Measurements from ENCODE around the gene KIF1A. TPM values are rescaled to one million over a fixed set of nuclear protein-coding genes. Genes with fewer than 3 reads are reported as not detected.
"Not testable (repeated sequence)": the region's sequence is repeated elsewhere in the genome, so short reads cannot be mapped to it uniquely, and the experiment has no call there.

The KIF1A gene
- total RNA-seq, 1 donor from 2014 or later, result under 0.01 TPM

DNA sequence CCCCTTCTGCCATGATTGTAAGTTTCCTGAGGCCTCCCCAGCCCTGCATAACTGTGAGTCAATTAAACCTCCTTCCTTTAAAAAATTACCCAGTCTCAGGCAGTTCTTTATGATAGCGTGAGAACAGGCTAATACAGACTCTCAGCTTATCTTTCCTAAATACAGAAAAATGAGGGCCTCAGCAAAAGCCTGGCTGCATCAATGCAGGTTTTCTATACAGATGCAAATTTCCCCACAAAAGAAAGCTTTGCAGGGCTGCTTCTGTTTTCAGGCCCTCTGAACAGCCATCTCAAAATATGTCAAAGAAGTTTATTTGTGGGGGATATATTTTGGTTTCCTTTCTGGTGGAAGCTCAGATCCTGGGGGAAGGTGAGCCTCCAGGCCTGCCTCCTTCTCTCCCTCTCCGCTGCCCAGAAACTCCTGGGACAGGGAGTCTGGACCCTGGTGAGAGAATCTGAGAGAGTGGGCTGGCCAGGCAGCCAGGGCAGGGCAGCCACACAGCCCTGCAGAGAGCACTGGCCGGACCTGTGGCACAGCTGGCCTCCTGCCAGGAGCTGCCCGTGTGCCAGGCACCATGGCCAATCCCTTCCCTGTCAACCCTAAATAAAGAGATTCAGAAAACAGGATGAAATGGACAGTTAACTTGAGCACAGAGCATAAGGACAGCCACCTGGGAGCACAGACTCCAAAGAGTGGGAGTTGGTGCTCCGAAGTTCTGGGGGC lies 27.0 kb upstream of the KIF1A start:
- no peak for DNase-seq (ENCODE audit: low read depth in 2 of 2)

DNA sequence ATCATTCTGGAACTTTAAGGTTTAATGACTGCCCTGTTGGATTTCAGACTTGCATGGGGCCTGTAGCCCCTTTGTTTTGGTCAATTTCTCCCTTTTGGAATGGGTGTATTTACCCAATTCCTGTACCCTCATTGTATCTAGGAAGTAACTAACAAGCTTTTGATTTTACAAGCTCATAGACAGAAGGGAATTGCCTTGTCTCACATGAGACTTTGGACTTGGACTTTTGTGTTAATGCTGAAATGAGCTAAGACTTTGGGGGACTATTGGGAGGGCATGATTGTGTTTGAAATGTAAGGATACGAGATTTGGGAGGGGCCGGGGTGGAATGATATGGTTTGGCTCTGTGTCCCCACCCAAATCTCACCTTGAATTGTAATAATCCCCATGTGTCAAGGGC lies 26.3 kb upstream of the KIF1A start:
- DNase-seq (ENCODE audit: low read depth in 2 of 2), result not testable (repeated sequence)

DNA sequence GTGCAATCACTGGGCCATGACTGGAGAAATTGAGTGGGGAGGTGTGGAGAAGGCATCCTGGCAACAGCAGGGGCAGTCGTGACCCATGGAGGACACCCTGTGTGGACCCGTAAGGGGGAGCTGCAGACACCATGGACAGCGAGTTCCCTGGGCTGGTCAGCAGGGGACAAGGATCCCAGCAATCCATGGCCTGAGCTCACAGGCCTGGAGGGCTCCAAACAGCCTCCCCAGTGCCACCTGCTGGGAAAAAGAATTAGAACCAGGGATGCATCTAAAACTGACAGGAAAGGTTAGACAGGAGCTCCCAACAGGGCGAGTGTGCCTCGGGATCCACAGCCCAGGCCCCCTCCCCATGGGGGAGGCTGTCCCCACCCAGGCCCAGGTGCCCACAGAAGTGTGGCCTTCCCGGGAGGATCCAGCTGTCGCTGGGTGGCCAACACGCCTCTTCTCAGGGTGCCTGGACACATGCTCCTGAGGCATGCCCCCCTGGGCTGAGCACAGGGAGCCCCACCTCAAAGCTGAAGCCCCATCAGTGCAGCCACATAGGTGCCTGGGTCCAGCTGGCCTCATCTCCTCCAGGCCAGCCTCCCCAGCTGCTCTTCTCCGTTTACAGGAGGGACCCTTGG lies 20.5 kb upstream of the KIF1A start:
- DNase-seq (ENCODE audit: low read depth in 2 of 2), result peak; percentile 75 to 78

DNA sequence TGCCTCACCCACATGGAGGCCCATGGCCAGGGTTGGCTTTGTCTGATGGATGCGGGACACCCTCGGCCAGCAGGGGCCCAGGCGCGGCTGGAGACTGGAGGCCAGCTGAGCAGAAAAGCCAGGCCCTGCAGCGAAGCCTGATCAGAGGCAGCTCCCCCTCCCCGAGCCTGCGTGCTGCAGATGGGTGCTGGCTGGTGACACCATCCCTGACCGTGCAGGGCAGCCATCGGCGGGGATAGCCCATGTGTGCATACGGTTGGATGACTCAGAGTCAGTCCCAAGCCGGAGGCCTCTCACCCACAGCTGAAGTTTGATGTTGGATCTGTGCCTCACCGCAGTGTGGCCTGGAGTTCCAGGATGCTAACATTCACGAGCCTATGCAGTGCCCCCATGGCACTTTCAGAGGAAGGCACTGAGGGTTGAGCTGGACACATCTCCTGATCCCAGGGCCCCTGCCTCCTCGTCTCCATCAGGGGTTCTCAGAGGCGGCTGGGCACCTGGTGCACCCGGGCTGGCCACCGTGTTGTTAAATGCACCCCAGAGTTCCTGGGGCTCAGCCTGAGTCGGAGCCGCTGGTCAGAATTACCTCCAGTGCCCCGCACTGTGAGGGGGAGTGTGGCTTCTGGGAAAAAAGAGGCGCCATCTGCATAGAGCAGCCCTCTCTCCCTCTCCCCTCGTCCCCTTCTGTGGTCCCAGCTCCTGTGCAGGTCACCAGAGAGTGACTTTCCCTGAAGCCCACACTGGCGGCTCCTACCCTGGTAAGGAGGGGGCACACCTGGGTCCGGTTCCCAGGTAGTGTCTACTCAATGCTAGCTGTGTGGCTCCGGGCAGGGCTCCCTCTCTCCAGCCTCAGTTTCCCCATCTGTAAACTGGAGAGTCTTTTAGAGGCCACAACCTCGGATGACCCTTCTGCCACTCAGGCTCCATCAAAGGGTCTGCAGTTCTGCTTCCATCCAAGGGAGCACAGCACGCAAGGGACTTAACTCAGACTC lies 19.4 kb upstream of the KIF1A start:
- no peak for DNase-seq (ENCODE audit: low read depth in 2 of 2)

DNA sequence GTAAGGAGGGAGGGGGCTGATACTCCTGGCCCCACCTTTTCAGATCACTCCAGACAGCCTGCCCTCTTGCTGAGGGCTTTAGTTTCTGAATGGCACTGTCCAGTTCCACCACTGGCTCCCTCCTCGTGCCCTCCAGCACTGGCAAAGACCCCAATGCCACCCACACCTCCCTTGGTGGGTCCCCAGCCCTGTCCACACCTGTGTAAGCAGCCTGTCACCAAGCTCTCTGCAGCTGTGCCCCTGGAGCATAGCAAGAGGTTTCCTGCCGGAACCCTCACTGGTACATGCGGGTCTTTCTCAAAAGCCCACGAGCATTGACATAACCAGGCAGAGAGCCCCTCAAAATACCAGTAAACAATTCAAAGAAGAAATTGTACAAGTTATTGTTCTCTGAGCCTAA lies 17.6 kb upstream of the KIF1A start:
- no peak for DNase-seq (ENCODE audit: low read depth in 2 of 2)

DNA sequence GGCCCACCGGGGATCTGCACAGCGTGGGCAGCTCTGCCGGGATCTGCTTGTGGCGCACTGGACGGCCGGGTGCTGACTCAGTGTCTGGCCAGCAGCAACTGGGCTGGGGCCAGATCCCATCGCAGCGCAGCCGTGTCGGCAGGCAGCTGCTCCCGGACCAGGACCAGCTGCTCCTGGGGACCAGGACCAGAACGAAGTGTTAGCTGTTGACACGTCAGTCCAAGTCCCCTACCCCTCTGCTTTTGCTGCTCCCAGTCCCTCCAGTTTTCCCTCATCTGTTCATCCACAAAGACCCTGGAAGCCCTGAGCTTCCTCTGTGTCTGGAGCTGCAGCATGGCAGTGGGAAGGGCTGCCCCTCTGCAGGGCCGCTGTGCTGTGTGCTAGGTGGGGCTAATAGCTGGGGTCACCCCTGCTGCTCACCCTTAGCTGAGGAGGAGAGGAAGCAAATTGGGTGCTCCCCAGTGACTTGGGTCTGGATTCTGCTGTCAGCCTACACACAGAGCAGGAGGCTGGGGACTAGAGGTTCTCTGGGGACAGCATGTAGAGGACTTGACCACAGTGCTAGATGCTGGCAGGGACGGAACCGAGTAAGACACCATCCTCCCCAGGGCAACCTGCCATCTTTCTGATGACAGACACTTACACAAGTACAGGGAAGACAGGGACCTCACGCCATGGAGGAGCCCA lies 16.9 kb upstream of the KIF1A start:
- DNase-seq (ENCODE audit: low read depth in 2 of 2), result peak in 1 of 2 donors; percentile 11

DNA sequence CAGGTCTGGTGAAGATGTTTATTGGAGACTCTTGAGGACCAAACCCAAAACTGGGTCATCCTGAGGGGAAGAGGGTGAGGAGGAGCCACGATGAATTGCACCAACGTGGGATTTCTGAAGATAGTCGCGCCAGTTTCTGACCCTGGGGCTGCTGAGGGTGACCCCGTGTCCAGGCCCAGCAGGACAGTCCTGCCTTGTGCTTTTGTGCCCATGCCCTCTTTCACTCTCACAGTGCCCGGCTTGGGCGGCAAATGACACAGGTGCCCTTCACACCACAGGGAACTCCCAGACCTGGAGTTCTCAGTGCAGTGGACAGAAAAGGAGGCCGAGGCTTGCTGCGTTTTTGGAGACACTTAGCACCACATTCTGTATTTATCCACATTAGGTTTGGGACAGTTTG lies 15.5 kb upstream of the KIF1A start:
- no peak for DNase-seq (ENCODE audit: low read depth in 2 of 2)

DNA sequence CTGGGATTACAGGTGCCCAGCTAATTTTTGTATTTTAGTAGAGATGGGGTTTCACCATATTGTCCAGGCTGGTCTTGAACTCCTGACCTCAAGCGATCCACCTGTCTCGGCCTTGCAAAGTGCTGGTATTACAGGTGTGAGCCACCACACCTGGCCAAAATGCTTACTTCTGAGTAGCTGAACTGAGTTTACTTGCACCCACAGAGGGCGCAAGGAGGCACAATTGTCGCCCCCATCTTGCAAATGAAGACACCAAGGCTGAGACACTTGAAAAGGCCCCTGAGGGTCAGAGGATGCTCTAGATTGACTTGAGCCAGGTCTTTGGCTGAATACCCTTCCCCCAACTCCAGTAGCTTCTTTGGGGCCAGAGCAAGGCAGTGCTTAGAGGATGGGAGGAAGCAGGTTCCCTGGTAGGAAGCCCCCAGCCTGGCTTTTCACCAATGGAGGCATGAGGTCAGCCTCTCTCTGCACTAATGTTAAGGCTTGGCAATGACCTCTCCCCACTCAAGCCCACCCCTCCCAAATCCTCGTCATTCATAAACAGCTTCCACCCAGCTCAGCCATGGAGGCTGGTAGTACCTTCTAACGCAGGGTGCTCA lies 14.5 kb upstream of the KIF1A start:
- DNase-seq (ENCODE audit: low read depth in 2 of 2), result no peak

DNA sequence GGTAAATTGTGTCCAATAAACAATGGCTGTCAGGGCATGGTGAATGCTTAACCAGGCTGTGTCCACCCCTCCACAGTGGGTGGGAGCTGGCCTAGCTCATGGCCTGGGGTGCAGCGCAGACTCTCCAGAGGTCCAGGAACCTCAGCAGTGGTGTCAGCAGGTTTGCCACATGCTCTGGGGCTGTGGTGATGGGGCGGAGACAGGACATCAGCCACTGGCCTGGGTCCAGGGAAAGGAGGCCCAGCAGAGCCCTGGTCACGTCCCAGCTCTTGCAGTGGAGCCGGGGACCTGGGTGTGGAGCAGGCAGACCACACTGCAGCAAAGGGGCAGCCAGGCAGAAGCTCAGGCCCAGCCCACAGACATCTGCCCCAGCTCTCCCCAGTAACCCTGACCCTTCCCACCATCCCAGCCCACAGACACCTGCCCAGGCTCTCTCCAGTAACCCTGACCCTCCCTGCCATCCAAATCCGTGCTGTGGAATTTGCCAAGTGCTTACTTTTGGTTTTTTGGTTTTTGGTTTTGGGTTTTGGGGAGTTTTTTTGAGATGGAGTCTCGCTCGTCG lies 13.8 kb upstream of the KIF1A start:
- no peak for DNase-seq (ENCODE audit: low read depth in 2 of 2)

DNA sequence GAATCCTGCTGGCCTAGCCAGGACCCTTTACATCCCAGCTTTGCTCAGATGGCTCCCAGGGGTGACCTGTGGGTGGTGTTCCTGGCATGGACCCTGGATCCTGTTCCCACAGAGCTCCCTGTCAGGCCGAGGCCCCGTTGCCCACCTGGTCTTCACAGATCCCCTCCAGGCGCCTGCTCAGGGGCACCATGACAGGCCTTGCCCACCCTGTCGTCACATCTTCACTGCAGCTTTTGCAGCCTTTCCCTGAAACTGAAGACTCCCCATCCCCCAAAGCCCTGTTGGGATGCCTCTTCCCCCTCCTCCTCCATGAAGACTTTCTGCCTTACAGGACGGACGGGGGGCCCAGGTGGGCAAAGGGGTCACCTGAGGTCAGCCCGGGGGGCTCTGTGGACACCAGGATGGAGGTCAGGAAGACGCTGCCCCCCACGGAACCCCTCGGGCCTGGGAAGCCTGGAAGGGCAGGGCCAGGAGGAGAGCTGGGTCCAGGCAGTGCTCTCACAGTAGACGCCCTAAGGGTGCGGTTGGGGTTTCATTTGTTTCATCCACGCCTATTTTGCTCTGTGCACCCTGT lies 13.0 kb upstream of the KIF1A start:
- no peak for DNase-seq (ENCODE audit: low read depth in 2 of 2)

DNA sequence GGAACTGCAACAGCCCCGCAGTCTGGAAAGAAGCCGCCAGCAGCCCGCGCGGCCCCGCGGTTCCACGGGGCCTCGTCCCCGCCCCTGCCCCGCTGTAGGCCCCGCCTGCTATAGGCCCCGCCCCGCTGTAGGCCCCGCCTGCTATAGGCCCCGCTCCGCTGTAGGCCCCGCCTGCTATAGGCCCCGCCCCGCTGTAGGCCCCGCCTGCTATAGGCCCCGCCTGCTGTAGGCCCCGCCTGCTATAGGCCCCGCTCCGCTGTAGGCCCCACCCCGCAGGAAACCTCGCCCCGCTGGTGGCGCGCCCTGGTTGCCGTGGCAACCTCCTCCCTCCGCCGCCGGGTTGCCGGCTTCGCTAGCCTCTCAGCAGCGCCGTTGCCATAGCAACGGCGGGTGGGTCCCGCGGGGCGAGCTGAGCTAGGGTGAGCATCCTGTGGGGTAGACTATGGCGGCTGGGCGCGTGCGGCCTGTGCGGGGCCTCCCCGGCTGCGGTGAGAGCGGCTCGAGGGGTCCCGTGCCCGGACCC lies 12.2 kb upstream of the KIF1A start:
- peak; percentile 65 to 90 for DNase-seq (ENCODE audit: low read depth in 2 of 2)

DNA sequence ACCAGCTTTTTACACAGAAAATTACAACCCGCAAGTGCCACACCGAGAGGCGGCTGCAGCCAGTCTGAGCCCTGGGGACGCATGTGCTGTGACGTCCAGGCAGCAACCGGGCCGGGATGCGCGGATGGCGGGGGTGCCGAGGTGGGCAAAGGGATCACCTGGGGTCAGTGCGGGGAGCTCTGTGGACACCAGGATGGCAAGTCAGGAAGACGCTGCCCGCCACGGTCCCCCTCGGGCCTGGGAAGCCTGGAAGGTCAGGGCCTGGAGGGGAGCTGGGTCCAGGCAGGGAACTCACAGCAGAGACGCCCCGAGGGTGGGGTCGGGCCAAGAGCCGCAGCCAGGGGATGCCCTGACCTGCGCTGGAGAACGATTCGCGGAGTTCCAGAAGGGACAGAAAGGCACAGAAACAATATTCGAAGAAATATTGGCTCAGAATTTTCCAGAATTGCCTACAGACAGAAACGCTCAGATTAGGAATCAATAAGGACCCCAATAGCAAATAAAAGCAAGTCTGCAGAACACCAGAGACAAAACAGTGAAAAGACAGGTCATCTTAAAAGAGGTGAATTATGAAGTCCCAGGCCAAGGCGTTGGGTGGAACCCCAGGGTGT lies 11.7 kb upstream of the KIF1A start:
- DNase-seq (ENCODE audit: low read depth in 2 of 2), result no peak

DNA sequence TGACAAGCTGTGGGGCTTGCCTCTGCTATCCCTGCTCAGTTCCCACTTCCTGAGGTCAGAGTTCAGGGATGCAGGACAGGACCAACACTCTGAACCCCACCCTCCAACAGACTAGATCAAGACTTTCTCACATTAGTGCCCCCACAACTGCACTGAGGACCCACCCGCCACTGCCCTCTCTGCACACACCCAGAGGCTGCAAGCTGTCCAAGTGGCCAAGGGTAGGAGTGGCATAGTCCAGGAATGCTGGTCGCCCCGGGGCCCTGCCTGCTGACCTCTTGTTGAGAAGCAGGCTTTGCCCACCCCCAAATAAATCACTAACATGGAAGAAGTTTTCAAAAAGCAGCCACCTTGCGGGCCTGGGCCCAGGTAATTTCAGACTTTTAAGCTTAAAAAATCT lies 5.5 kb upstream of the KIF1A start:
- DNase-seq (ENCODE audit: low read depth in 2 of 2), result no peak

DNA sequence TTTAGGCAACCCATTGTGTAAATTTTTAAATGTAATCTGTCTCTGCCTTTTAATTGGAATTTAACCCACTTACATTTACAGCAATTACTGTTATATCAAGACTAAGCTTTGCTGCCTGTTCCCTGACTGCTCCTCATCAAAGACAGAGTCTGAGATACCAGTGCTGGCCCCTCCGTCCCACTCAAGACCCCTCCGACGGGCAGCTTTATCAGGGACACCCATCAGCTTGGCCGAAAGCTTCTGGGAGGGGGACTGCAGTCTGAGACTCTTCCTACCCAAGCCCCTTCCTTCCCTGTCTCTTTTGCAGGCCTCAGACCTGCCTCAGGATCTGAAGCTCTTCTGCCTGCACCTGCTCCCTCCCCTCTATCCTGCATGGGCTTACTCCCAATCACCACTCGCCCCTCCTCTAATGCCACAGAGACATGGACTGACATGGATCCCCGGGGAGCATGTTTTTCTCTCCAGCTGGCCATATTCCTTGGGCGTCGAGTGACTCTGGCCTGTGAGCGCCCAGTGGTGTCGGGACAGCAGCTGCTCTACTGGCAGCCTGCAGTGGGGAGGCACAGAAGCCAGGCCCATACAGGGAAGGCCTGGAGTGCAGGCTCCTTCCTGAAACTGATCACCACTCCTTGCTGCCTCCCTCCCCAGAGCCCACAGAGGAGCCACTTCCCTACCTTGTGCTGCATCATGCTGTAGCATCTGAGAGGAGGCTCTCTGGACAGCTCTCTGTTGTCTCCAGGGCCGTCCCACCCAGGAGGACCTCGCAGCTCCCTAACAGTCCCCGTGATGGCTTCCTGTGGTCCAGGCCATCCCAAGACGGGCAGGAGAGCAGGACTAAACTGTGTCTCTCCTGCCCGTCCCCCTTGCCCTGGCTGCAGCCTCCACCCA lies 3.7 kb upstream of the KIF1A start:
- no peak for DNase-seq (ENCODE audit: low read depth in 2 of 2)

DNA sequence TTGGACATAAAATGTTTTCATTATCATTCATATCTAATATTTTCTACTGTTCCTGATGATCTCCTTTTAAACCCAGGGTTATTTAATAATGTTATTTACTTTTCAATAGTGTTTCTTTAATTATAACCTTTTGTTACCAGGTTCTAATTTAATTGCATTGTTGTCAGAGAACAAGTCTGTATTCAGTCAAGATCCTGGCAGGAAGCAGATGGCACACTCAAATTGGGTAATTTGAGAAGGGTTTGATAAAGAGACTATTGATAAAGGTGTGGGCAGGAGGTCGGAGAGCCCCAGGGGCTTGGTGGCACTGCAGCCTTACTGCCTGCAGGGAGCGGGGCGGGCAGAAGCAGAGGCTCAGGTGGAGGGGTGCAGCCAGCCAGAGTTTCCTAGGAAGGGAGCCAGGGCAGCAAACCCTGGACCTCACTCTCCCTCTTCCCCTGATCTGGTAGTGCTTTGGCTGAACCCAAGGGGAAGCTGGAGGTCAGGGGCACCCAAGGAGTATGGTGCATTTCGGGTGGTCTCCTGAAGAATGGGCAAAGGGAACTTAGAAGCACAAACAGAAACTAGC lies 2.3 kb upstream of the KIF1A start:
- no peak for DNase-seq (ENCODE audit: low read depth in 2 of 2)

DNA sequence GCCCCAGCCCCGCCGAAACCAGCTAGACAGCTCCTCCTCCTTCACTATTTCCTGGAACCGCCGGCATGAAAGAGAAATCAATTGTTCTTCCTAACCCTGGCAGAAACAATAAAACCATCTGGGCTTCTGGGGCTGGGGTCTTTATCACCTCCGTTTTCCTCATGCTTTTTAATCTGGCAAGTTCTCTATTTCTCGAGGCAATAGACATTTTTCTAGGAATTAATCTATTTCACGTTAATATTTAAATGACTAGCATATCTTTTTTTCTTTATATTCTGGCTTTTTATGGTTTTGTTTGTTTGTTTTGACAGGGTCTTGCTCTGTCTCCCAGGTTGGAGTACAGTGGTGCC lies 1.4 kb upstream of the KIF1A start:
- DNase-seq (ENCODE audit: low read depth in 2 of 2), result no peak

DNA sequence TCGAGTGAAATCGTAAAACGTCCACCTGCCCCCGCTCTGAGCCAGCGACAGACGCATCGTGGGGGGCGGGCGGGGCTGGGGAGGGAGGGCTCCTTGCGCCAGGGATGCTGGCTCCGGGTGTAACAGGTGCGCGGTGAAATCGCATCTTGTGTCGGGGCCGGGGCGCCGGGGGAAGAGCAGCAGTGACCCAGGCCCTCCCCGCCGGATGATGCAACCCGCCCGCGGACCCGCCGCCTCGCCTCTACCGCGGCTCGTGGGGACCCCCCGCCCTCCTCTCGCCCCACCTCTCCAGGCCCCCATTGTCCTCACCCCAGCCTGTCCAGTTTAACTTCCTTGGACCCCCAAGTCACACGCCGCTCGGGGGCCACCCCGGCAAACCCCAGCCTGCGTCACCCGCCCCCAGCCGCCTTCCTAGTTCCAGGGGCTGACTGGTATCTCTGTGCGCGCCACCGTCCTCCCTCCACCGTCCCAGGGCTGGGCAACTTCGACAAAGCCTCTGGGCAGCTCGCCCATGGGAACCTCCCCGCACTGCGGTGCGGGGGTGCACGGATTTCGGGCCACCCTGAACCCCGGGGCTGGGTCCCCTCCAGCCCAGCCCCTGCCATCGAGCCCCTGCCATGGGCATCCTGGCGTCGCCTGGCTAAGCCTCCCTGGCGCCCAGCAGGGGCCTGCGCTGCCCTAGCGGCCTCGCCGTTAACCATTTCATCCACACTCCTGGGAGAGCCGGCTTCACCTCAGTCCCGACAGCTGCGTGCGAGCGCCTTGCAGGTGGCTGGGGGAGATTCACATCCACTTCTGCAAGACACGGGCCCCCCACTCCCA lies 799 bp upstream of the KIF1A start:
- no peak for DNase-seq (ENCODE audit: low read depth in 2 of 2)

Data from dermis microvascular lymphatic vessel endothelial cell (primary cell).